ENCODE measurements around the gene SLC24A3. TPM values are rescaled to one million over a fixed set of nuclear protein-coding genes. Genes with fewer than 3 reads are reported as not detected.

SLC24A3 gene
- total RNA-seq, 1 donor from 2014 or later = 0.21 TPM

DNA sequence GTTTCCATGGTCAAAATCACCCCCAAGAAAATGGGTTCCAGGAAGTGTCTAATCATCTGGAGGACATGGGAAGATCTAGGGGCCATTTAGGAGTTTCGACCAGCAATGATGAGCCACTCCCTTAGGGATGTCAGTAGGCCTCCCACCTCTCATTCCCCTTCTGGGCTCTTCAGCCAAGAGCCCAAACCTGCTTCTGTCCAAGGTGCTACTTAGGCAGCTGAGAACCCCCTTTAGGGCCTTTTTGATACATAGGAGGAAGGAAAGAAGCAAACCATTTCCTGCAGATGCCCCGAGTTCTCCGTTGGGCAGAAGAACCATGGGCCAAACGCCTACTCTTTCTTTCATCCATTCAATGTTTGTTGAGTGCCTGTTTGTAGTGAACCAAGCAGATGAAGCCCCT is 404.2 kb downstream of the SLC24A3 start:
- no peaks in the 10 kb centered on the region for H3K36me3 ChIP-seq
- no peak overlapping the region for H2AFZ ChIP-seq (replicated peaks)
- no peaks in the 10 kb centered on the region for H3K27me3 ChIP-seq
- no peak for TF ChIP-seq EZH2 (IDR thresholded peaks at IDR 0.05)
- no peak for TF ChIP-seq EZH2phosphoT487 (IDR thresholded peaks at IDR 0.05)
- TF ChIP-seq, protein P1, sequence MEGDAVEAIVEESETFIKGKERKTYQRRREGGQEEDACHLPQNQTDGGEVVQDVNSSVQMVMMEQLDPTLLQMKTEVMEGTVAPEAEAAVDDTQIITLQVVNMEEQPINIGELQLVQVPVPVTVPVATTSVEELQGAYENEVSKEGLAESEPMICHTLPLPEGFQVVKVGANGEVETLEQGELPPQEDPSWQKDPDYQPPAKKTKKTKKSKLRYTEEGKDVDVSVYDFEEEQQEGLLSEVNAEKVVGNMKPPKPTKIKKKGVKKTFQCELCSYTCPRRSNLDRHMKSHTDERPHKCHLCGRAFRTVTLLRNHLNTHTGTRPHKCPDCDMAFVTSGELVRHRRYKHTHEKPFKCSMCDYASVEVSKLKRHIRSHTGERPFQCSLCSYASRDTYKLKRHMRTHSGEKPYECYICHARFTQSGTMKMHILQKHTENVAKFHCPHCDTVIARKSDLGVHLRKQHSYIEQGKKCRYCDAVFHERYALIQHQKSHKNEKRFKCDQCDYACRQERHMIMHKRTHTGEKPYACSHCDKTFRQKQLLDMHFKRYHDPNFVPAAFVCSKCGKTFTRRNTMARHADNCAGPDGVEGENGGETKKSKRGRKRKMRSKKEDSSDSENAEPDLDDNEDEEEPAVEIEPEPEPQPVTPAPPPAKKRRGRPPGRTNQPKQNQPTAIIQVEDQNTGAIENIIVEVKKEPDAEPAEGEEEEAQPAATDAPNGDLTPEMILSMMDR (IDR thresholded peaks at IDR 0.05) = no peak
- no peaks in the 10 kb centered on the region for H3F3A ChIP-seq (ENCODE audit: low read depth)
- DNase-seq (ENCODE audit: low spot score) = no peak
- no peaks in the 10 kb centered on the region for H3K79me2 ChIP-seq (ENCODE audit: low read depth)
- peaks cover 2% of the 10 kb centered on the region for H3K4me1 ChIP-seq
- H4K20me1 ChIP-seq (ENCODE audit: low read depth) = no peaks in the 10 kb centered on the region
- Mint-ChIP-seq H3K27ac (no peak overlapping the region), H3K27me3 (ENCODE audit: insufficient read depth, low read depth) (peaks cover 4% of the 10 kb centered on the region), H3K4me3 (no peak overlapping the region), H3K9me3 (no peaks in the 10 kb centered on the region), H3K36me3 (no peaks in the 10 kb centered on the region), H3K4me1 (peaks cover 20% of the 10 kb centered on the region)
- H3K4me2 ChIP-seq = no peak overlapping the region
- no peak overlapping the region for H3K4me3 ChIP-seq
- no peak overlapping the region for H3K27ac ChIP-seq
- no peak overlapping the region for H3K9ac ChIP-seq
- no peaks in the 10 kb centered on the region for H3K9me3 ChIP-seq (ENCODE audit: low read depth)

DNA sequence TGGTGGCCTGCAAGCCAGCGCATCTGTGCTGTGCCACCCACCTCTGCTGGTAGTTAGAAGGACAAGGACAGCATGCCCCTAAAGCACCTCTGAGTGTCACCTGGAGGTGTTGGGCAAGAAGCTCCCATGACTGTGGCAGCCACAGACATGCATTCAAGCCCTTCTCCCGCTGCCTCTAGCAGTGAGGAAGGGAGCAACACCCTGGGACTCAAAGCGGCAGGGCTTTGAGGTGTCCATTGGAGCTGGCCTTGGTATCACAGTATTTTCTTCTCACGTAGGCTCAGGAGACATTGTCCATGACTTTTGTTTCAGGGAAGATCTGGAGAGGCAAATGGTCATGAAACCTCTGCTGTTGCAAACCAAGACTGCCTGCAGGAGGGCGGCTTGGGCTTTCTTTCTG is 404.8 kb downstream of the SLC24A3 start:
- no peaks in the 10 kb centered on the region for H3K9me3 ChIP-seq (ENCODE audit: low read depth)
- H3K4me3 ChIP-seq = no peak overlapping the region
- Mint-ChIP-seq H3K27me3 (ENCODE audit: insufficient read depth, low read depth) (peaks cover 4% of the 10 kb centered on the region), H3K4me1 (peaks cover 20% of the 10 kb centered on the region), H3K36me3 (no peaks in the 10 kb centered on the region), H3K9me3 (no peaks in the 10 kb centered on the region), H3K27ac (no peak overlapping the region), H3K4me3 (no peak overlapping the region)
- no peak overlapping the region for H2AFZ ChIP-seq (replicated peaks)
- no peaks in the 10 kb centered on the region for H3F3A ChIP-seq (ENCODE audit: low read depth)
- H3K79me2 ChIP-seq (ENCODE audit: low read depth) = no peaks in the 10 kb centered on the region
- H3K27ac ChIP-seq = no peak overlapping the region
- no peaks in the 10 kb centered on the region for H4K20me1 ChIP-seq (ENCODE audit: low read depth)
- TF ChIP-seq EZH2phosphoT487 (IDR thresholded peaks at IDR 0.05) (no peak), EZH2 (IDR thresholded peaks at IDR 0.05) (no peak)
- TF ChIP-seq, protein P1 (IDR thresholded peaks at IDR 0.05) = no peak
- no peak overlapping the region for H3K4me2 ChIP-seq
- H3K27me3 ChIP-seq = no peaks in the 10 kb centered on the region
- H3K4me1 ChIP-seq = peaks cover 2% of the 10 kb centered on the region
- H3K36me3 ChIP-seq = no peaks in the 10 kb centered on the region
- no peak for DNase-seq (ENCODE audit: low spot score)
- no peak overlapping the region for H3K9ac ChIP-seq

DNA sequence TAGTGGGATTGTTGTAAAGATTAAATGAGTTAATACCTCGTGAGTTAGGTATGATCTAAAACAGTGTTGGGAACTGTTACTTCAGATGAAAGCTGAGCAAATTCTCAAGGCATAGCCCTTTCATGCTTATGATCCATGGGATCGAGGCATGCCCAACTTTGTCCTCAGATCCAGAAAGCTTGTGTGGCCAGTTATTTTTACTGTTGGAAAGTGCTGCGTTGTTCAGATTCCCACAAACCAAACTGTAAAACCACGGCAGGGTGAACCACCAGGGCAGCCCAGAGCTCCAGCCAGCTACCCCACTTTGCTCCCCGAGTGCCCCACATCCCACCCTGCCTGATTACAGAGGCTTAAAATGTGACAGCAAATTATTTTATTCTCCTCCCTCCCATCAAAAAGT is 406.3 kb downstream of the SLC24A3 start:
- Histone ChIP-seq H3K9ac (no peak overlapping the region), H3K27ac (no peak overlapping the region), H3K4me3 (no peak overlapping the region), H3K4me1 (peaks cover 2% of the 10 kb centered on the region), H2AFZ (replicated peaks) (no peak overlapping the region), H3K79me2 (ENCODE audit: low read depth) (no peaks in the 10 kb centered on the region), H3F3A (ENCODE audit: low read depth) (no peaks in the 10 kb centered on the region), H4K20me1 (ENCODE audit: low read depth) (no peaks in the 10 kb centered on the region), H3K36me3 (no peaks in the 10 kb centered on the region), H3K27me3 (no peaks in the 10 kb centered on the region), H3K9me3 (ENCODE audit: low read depth) (no peaks in the 10 kb centered on the region), H3K4me2 (no peak overlapping the region)
- no peak for DNase-seq (ENCODE audit: low spot score)
- Mint-ChIP-seq H3K4me3 (no peak overlapping the region), H3K27ac (no peak overlapping the region), H3K4me1 (peaks cover 20% of the 10 kb centered on the region), H3K9me3 (no peaks in the 10 kb centered on the region), H3K36me3 (no peaks in the 10 kb centered on the region), H3K27me3 (ENCODE audit: insufficient read depth, low read depth) (no peaks in the 10 kb centered on the region)
- TF ChIP-seq EZH2phosphoT487 (IDR thresholded peaks at IDR 0.05) = no peak
- no peak for TF ChIP-seq EZH2 (IDR thresholded peaks at IDR 0.05)
- TF ChIP-seq, protein P1 (IDR thresholded peaks at IDR 0.05) = no peak
